GM12891 (cell line): ENCODE data around the gene PSIP1.
A peak's percentile ranks its signal among the peaks of the same experiment; 100 is the strongest.
"Not testable (repeated sequence)": the region's sequence is repeated elsewhere in the genome, so short reads cannot be mapped to it uniquely, and the experiment has no call there.

Source experiments
- DNase-seq: peaks from one replicate; pipeline ENCODE4 v3.0.0; 2011; ENCODE audit warnings: low spot score; ENCODE audit not compliant: insufficient read length
- FAIRE-seq: peaks from 2 replicates; lab custom pipeline; 2011; peaks lifted over from hg19 to GRCh38; lab: Jason Lieb, UNC
- PAX5 ChIP-seq: IDR thresholded peaks from 2 replicates; pipeline ENCODE4 v1.6.1; 2011; ENCODE audit warnings: low read length, moderate library complexity, mild to moderate bottlenecking; ENCODE audit not compliant: insufficient read depth, severe bottlenecking
- POLR2A ChIP-seq: IDR thresholded peaks from 2 replicates; pipeline ENCODE4 v1.6.1; 2011; ENCODE audit warnings: low read depth, low read length, control low read depth
- POLR2AphosphoS5 ChIP-seq: IDR thresholded peaks from 2 replicates; pipeline ENCODE4 v1.6.1; 2011; ENCODE audit warnings: low read depth, low read length, control low read depth
- POU2F2 ChIP-seq: IDR thresholded peaks from 2 replicates; pipeline ENCODE4 v1.6.1; 2011; ENCODE audit warnings: low read depth, mild to moderate bottlenecking, control low read depth, low read length, moderate library complexity
- SPI1 ChIP-seq: IDR thresholded peaks from 2 replicates; pipeline ENCODE4 v1.6.1; 2011; ENCODE audit warnings: low read depth, low read length, control low read depth
- TAF1 ChIP-seq: IDR thresholded peaks from 2 replicates; pipeline ENCODE4 v1.6.1; 2011; ENCODE audit warnings: low read depth, low read length, control low read depth

PSIP1 gene

GRCh38 chr9:15529566-15530324, 19.0 kb upstream of the PSIP1 start:
- TF ChIP-seq SPI1 (peak; percentile 61), POU2F2 (no peak)
- DNase-seq (no peak), FAIRE-seq (peak; percentile 86)

GRCh38 chr9:15527035-15527434, 16.3 kb upstream of the PSIP1 start:
- not testable (repeated sequence) for DNase-seq, FAIRE-seq

GRCh38 chr9:15525958-15526357, 15.2 kb upstream of the PSIP1 start:
- no peak for DNase-seq
- no peak for TF ChIP-seq TAF1
- no peak for TF ChIP-seq SPI1
- no peak for TF ChIP-seq POLR2A
- no peak for TF ChIP-seq POLR2AphosphoS5
- no peak for TF ChIP-seq POU2F2
- no peak for TF ChIP-seq PAX5
- FAIRE-seq, result no peak

- no peak for DNase-seq
- FAIRE-seq, result no peak
Measured at GRCh38 chr9:15524845-15525455, 14.2 kb upstream of the PSIP1 start.

GRCh38 chr9:15522130-15522755, 11.5 kb upstream of the PSIP1 start:
- FAIRE-seq, result no peak
- no peak for DNase-seq
- TF ChIP-seq POLR2A (no peak), POLR2AphosphoS5 (no peak), PAX5 (no peak), SPI1 (no peak), TAF1 (no peak), POU2F2 (no peak)

More at GRCh38 chr9:15524845-15525455, 14.2 kb upstream of the PSIP1 start:
- TF ChIP-seq TAF1, result no peak
- no peak for TF ChIP-seq POLR2AphosphoS5
- TF ChIP-seq POLR2A, result no peak
- TF ChIP-seq PAX5, result no peak
- no peak for TF ChIP-seq SPI1
- TF ChIP-seq POU2F2, result no peak

GRCh38 chr9:15521254-15521653, 10.5 kb upstream of the PSIP1 start:
- TF ChIP-seq POU2F2, result no peak
- no peak for TF ChIP-seq SPI1
- TF ChIP-seq PAX5, result no peak
- TF ChIP-seq POLR2A, result no peak
- TF ChIP-seq TAF1, result no peak
- TF ChIP-seq POLR2AphosphoS5, result no peak
- FAIRE-seq (no peak), DNase-seq (no peak)

GRCh38 chr9:15519831-15520230, 9.1 kb upstream of the PSIP1 start:
- FAIRE-seq (no peak), DNase-seq (no peak)
- TF ChIP-seq POLR2AphosphoS5, result no peak
- no peak for TF ChIP-seq POLR2A
- no peak for TF ChIP-seq TAF1
- TF ChIP-seq POU2F2, result no peak
- TF ChIP-seq SPI1, result no peak
- no peak for TF ChIP-seq PAX5

GRCh38 chr9:15513335-15513734, 2.6 kb upstream of the PSIP1 start:
- TF ChIP-seq POU2F2 (no peak), TAF1 (no peak), POLR2A (no peak), PAX5 (no peak), POLR2AphosphoS5 (no peak), SPI1 (no peak)
- DNase-seq, result no peak
- peak; percentile 84 for FAIRE-seq

- TF ChIP-seq SPI1 (peak; percentile 22; the same call in 1 of the 2 replicates), POLR2AphosphoS5 (no peak), POU2F2 (no peak)
- FAIRE-seq (no peak), DNase-seq (no peak)
Measured at GRCh38 chr9:15512889-15513288, 2.1 kb upstream of the PSIP1 start.

- peak; percentile 57 for FAIRE-seq
- no peak for DNase-seq
- peak; percentile 41; the same call in 1 of the 2 replicates for TF ChIP-seq POLR2A
- TF ChIP-seq SPI1, result peak; percentile 20; the same call in 1 of the 2 replicates
- TF ChIP-seq POLR2AphosphoS5, result no peak
Measured at GRCh38 chr9:15512204-15512603, 1.4 kb upstream of the PSIP1 start.
